ENCODE data around the gene LRRC4C.

DNA sequence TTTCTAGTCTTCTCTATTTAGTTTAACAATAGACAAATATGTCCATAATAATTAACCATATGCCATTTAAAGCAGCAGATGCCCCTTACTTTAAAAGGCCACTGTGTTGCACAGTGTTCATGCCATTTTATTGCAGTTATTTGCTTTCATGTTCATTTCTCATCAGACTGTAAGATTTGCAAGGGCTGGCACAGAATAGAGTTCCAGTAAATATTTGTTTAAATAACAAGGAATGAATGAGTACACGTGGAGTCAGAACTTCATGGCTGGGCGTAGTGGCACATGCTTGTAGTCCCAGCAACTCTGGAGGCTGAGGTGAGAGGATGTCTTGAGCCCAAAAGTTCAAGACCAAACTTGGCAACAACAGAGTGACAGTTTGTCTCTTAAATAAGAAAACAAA is 1228.6 kb downstream of the LRRC4C start:
- TF ChIP-seq TAF1 (IDR thresholded peaks at IDR 0.05; ENCODE audit: low read depth, low read length), result no peak
- TF ChIP-seq POLR2AphosphoS5 (IDR thresholded peaks at IDR 0.05; ENCODE audit: low read depth, low read length), result no peak
- TF ChIP-seq POLR2A (IDR thresholded peaks at IDR 0.05; ENCODE audit: low read depth, low read length), result no peak

Data from GM12891 (cell line).